AG08396 (cell line): ENCODE measurements around the gene KRTAP5-7.

Source experiments
- DNase-seq: peaks from one replicate; pipeline ENCODE4 v3.0.0; 2012; ENCODE audit warnings: low spot score, mixed read lengths

Gene KRTAP5-7

DNA sequence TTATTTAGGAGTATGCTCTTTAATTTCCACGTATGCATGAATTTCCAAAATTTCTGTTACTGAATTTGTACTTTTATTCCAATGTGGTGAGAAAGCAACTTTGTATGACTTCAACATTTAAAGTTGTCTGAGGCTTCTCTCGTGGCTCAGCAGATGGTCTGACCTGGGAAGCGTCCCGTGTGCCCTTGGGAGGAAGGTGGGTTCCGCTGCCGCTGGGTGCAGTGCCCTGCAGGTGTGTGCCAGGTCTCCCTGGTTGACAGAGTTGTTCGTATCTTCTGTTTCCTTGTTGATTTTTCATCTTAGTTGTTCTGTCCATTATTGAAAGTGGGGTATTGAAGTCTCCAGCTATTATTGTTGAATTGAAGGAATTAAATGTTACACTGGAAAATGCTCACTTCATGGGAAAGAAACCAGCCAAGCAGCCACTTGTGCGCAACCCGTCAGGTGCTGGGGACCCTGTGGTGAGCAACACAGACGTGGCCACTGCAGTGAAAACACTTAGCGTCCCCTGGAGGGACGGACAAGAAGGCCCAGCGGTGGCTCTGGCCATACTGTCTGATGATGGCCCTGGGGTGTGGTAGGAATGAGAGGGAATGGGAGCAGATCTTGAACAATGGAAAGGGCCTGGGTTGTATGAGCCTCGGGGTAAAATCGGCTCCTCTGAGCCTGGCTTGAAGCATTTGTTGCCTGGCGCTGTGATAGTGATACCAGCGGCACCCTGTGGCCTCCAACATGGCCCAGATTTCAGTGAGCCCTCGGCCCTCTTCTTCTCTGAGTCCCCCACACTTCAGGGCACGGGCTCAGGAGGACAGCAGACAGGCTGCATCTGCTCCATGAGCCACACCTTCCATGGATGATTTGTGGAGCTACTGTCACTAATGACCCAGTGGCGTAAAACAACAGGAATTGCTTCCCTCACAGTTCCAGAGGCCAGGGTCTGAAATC, 31.5 kb upstream of the KRTAP5-7 start:
- DNase-seq: no peak

DNA sequence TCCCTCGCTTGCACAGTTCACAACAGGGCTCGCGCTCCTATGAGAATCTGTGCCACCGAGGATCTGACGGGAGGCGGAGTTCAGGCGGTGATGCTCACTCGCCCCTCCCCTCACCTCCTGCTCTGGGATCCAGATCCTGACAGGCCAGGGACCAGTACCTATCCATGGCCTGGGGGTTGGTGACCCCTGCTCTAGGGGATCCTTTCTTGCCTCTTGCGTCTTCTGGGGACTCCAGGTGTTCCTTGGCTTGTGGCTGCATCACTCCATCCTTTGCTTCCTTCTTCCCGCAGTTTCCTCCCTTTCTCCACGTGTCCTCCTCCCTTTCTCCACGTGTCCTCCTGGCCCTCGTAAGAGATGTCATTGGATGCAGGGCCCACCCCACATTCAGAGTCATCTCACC, 30.6 kb upstream of the KRTAP5-7 start:
- no peak for DNase-seq

GRCh38 chr11:71498091-71498490, 29.0 kb upstream of the KRTAP5-7 start:
- no peak for DNase-seq

GRCh38 chr11:71499125-71499524, 27.9 kb upstream of the KRTAP5-7 start:
- no peak for DNase-seq

DNA sequence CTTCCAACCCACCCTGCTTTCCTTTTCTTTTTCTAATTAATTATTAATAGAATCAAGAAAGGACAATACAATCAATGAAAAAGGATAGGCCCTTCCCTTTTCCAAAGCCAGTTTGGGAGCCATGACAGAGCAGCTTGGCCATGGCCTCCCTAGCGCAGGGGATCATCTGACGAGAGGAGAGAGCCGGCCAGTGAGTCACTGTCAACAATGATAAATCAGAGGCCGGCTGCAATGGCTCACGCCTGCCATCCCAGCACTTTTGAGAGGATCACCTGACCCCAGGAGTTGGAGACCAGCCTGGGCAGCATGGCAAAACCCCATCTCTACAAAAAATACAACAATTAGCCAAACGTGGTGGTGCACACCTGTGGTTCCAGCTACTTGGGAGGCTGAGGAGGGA, 27.5 kb upstream of the KRTAP5-7 start:
- DNase-seq: no peak

GRCh38 chr11:71500601-71501021, 26.5 kb upstream of the KRTAP5-7 start:
- DNase-seq: no peak

- DNase-seq: no peak
These were observed 25.7 kb upstream of the KRTAP5-7 start for GRCh38 chr11:71501071-71501985.

- DNase-seq: no peak
These were observed 25.0 kb upstream of the KRTAP5-7 start for GRCh38 chr11:71502026-71502425.

DNA sequence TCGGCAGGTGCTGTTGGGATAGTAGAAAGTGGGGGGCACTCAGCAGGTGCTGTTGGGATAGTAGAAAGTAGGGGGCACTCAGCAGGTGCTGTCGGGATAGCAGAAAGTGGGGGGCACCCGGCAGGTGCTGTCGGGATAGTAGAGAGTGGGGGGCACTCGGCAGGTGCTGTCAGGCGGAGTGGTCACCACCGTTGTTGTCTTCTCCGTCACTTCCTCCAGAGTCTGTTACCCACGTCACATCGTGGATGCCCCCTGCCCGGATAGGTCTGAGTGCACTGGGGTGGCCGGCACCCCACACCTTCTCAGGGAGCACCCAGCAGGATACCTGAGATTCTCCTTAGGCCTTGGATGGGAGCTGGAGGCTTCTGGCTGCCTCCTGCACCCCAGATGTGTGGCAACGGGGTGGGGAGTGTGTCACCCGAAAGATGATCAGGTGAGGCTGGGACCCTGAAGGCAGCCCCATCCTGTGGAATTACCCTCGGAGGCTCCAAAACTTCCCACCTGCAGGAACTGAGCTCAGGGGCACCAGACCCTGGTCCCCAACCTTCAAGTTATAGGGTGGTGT, 24.1 kb upstream of the KRTAP5-7 start:
- DNase-seq: no peak

- DNase-seq: no peak
These were observed 22.5 kb upstream of the KRTAP5-7 start for GRCh38 chr11:71504531-71504930.

DNA sequence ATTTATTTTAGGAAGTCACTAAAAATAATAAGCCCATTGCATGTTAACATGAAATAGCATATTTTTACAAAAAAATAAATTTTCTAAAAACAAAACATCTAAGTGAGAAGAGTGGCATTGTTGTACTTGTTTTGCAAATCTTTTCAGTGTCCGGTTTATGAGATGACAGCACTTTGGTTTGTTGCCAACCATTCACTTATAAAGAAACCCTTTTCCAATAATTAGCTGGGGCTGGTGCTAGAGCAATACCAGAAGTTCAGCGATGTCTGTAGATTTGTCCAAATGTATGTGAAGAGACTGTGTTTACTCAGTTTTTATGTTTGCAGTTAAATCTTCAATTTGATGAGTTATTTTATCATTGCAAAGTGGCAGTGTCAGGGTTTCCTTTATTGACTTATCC, 22.1 kb upstream of the KRTAP5-7 start:
- no peak for DNase-seq

DNA sequence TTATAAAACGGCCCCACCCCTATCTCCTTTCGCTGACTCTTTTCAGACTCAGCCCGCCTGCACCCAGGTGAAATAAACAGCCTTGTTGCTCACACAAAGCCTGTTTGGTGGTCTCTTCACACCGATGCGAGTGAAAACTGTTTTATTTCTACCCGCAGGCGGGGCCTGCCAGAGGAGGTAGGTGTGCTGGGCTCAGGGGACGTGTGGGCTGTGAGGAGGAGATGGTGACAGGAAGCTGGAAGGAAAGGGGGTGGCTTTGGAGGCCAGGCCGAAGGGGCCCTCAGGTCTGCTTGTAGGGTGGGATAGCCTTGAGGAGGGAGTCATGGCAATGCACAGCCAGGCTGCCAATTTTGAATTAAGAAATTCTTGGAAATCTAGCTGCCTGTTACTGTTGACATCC, 21.3 kb upstream of the KRTAP5-7 start:
- no peak for DNase-seq

DNA sequence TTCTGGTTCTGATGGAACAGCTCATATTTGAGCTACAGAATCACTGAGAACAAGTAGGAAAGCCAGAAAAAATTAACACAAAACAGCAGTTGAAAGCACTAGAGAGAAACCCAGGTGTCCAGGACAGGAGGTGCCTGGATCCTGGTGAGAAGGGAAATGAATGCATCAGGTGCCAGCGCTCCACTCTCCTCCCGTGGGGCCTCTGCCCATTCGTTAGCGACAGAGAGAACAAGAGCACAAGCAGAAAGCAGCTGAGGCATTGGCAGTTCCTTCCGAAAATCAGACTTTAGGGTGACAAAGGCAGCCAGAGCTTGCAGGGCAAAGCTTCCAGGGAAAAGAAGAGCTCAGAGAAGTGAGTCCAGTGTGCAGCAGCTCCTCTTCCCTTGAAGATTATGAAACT, 20.0 kb upstream of the KRTAP5-7 start:
- no peak for DNase-seq

DNA sequence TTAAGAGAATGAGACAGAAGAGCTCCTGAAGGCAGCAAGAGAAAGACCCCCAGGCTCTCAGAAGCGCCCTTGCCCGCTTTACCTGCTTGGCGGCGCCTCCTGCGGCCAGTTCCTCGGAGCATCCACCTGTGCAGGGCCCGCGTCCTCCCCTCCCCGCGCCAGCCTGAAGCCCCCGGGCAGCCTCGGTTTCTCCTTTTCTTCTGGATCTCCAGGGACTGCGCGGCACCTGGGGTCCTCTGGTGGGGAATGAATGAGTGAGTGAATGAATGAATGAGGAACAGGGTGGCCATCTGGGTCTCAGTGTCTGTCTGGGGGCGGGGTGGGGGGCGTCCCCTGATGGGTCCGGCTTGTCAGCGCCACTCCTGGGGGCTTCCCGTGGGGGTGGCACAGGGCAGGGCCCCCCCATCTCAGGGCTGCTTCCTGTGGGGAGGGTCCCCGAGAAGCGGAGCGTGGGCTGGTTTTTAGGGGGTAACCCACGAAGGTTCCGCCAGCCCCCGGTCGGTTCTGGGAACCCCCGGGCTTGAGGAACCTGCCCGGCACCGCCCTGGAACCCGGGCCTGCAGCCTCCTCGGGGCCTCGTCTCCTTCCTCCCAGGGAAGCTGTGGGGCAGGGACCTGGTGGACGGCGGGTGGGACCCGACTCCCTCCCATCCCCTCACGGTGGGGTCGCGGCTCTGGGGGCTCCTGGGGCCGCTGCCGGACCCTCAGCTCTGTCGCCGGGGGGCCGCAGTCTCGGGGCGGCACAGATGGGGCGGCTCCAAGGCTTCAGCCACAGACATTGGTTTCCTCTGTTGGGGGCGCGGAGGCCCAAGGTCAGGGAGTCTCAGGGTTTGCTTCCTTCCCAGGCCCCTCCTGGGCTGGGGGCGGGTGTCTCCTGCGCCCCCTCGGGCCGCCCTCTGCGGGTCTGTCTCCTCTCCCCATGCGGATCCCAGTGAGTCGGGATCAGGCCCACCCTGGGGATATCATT, 8.3 kb upstream of the KRTAP5-7 start:
- DNase-seq: no peak

GRCh38 chr11:71519546-71519945, 7.5 kb upstream of the KRTAP5-7 start:
- DNase-seq: no peak

DNA sequence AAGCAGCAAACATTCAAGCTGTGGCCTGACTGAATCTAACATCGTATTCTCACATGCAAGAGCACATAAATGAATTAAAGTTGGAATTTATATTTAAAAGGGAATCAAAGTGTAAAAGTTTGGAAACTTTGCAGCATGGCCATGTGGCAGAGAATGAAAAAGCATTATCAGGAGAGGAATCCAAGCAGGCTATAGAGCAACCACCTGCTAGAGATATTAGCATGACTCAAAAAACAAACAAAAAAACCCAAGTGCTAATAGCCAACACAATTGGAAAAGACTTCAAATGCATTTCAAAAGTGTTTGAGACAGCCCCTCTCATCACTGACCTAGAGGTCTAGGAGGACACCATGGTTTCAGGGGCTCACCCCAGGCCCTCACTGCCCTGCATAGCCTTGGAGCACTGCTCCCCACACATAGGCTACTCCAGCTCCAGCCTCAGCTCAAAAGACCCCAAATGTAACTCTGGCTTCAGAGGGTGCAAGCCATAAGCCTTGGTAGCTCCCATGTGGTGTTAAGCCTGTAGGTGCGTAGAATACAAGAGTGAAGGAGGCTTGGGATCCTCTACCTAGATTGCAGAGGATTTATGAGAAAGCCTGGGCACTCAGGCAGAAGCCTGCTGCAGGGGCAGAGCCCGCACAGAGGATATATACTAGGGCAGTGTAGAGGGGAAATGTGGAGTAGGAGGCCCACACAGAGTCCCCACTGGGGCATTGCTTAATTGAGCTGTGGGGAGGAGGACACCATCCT, 1.7 kb upstream of the KRTAP5-7 start:
- no peak for DNase-seq

DNA sequence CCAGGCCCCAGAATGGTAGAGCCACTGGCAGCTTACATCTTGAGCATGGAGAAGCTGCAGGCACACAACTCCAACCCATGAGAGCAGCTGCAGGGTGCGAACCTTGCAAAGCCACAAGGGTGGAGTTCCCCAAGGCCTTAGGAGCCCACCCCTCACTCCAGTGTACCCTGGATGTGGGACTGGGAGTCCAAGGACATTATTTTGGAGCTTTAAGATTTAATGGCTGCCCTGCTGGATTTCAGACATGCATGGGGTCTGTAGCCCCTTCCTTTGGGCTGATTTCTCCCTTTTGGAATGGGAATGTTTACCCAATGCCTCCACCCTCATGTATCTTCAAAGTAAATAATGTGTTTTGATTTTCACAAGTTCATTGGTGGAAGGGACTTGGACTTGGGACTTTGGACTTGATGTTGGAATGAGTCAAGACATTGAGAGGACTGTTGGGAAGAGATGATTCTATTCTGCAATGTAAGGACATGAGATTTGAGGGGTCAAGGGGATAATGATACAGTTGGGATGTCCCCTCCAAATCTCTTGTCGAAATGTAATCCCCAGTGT, 1.1 kb upstream of the KRTAP5-7 start:
- DNase-seq: no peak

DNA sequence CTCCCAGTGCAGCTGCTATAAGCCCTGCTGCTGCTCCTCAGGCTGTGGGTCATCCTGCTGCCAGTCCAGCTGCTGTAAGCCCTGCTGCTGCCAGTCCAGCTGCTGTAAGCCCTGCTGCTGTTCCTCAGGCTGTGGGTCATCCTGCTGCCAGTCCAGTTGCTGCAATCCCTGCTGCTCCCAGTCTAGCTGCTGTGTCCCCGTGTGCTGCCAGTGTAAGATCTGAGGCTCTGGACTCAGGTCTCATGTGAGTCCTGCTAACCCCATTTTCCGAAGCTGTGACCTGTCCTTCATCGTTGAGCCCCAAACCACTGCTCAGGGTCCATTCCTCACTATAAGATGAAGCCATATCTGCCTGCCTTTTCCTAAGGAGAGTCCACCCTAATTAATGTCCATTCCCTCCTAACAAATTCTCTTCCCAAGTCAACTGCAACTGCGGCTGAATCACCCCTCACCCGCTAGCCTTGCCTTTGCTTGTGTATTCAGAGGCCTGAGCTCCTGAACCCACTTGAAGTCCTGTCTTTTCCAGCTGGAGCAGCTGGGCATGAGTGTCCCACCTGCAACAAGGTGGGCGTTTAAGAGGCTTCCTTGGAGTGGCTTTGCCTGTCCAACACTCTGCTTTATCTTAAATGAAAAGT, 626 bp downstream of the KRTAP5-7 start:
- DNase-seq: no peak

GRCh38 chr11:71530602-71531001, 3.5 kb downstream of the KRTAP5-7 start:
- no peak for DNase-seq
